Gastroesophageal sphincter (tissue), 4 donors: Measurements from ENCODE around the gene KIAA0040. TPM values are rescaled to one million over a fixed set of nuclear protein-coding genes. Genes with fewer than 3 reads are reported as not detected.

Source experiments
- ATAC-seq: fragments of 150-250 bp; one replicate; pipeline ENCODE4 v1.9.1; 2016; ENCODE audit warnings: mild to moderate bottlenecking, moderate library complexity
- H3K27ac ChIP-seq, 4 donors: fragments of 200-600 bp; sonication (generic) in 3 of 4; 1 replicate in 3 of 4; 2 replicates in 1 of 4; pipeline ENCODE4 v1.5.1; 2016 to 2019
- H3K27me3 ChIP-seq: fragments of 200-600 bp; sonication (generic); one replicate; pipeline ENCODE4 v1.5.1; 2019
- H3K36me3 ChIP-seq, 2 donors: fragments of 200-600 bp; sonication (generic); one replicate each; pipeline ENCODE4 v1.5.1; 2019; ENCODE audit warnings: control low read depth in 1 of 2
- H3K4me1 ChIP-seq, 3 donors: fragments of 200-600 bp; sonication (generic); 1 replicate in 2 of 3; 2 replicates in 1 of 3; pipeline ENCODE4 v1.5.1; 2016 to 2019; ENCODE audit warnings: control low read depth in 2 of 3
- H3K4me3 ChIP-seq, 2 donors: fragments of 200-600 bp; sonication (generic); one replicate each; pipeline ENCODE4 v1.5.1; 2019; ENCODE audit warnings: mild to moderate bottlenecking in 1 of 2, moderate library complexity in 1 of 2
- H3K9me3 ChIP-seq, 3 donors: fragments of 200-600 bp; sonication (generic); one replicate each; pipeline ENCODE4 v1.5.1; 2017 to 2019; ENCODE audit warnings: control low read depth in 2 of 3
- EP300 ChIP-seq: sonication (generic); formaldehyde crosslinking; IDR thresholded peaks from one replicate; pipeline ENCODE4 v1.6.1; 2017; ENCODE audit warnings: antibody characterized with exemption, mild to moderate bottlenecking
- POLR2A ChIP-seq, 2 donors: fragments of 450-650 bp; IDR thresholded peaks; one replicate each; pipeline ENCODE4 v1.6.1; 2017; ENCODE audit warnings: antibody characterized with exemption in 2 of 2, mild to moderate bottlenecking in 2 of 2, moderate library complexity in 1 of 2
- POLR2AphosphoS5 ChIP-seq: sonication (generic); formaldehyde crosslinking; IDR thresholded peaks from one replicate; pipeline ENCODE4 v1.6.1; 2017; ENCODE audit warnings: antibody characterized with exemption
- WGBS, 2 donors: methylation state at CpG; one replicate each; pipeline ENCODE4 v1.1.5; 2018; ENCODE audit warnings: low coverage in 1 of 2; 5-methylcytosine and 5-hydroxymethylcytosine counted together
- total RNA-seq, 4 donors: library from RNA; depleted of rRNA; stranded (reverse); fragments of >200 nt; gene quantifications; one replicate each; pipeline ENCODE4 v1.1.0, GENCODE V29; 2016
- TF ChIP-seq, protein P1 (sequence below), 4 experiments: fragments of 200-600 bp in 2 of 4; fragments of 450-650 bp in 2 of 4; sonication (generic) in 1 of 4; IDR thresholded peaks; one replicate each; pipeline ENCODE4 v1.5.1; 2017 to 2019; ENCODE audit warnings: antibody characterized with exemption in 4 of 4, mild to moderate bottlenecking in 2 of 4, moderate library complexity in 2 of 4

The KIAA0040 gene
- total RNA-seq, 4 donors from 2014 or later: 43.2 to 54.3 (median 46.5) TPM

DNA sequence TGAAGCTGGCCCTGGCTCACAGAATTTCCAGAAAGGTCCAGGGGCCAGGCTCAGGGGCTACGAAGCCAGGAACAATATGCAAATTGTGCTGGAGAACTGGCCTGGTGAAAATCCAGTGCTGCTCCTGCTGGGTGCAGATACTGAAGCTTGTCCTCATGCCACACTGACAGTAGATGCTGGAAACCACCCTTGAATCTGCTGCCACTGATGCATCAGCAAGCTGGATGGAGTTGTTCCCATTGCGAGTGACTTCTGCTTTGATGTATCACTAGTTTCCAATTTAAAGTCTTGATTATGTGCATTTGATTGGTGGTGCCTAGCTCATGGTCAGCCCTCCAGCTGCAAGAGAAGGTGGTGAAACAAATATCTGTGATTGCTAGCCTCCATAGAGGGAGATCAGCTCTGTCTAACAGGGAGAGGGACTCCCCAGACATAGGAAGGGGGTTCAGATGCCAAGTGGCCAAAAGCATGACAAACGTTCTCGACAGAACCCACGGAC lies 11.0 kb upstream of the KIAA0040 start:
- Histone ChIP-seq H3K4me3 (no peak overlapping the region), H3K27ac (no peak overlapping the region), H3K9me3 (no peaks in the 10 kb centered on the region), H3K36me3 (no peaks in the 10 kb centered on the region), H3K4me1 (peaks cover 0 to 24% (median 5%) of the 10 kb centered on the region in 3 donors), H3K27me3 (no peaks in the 10 kb centered on the region)
- 69 to 87% methylated on average over 3 to 4 of the region's 5 CpGs for WGBS, 2 donors
- no peak for TF ChIP-seq POLR2A (IDR thresholded peaks at IDR 0.05)
- no peak for TF ChIP-seq POLR2AphosphoS5
- TF ChIP-seq, protein P1, sequence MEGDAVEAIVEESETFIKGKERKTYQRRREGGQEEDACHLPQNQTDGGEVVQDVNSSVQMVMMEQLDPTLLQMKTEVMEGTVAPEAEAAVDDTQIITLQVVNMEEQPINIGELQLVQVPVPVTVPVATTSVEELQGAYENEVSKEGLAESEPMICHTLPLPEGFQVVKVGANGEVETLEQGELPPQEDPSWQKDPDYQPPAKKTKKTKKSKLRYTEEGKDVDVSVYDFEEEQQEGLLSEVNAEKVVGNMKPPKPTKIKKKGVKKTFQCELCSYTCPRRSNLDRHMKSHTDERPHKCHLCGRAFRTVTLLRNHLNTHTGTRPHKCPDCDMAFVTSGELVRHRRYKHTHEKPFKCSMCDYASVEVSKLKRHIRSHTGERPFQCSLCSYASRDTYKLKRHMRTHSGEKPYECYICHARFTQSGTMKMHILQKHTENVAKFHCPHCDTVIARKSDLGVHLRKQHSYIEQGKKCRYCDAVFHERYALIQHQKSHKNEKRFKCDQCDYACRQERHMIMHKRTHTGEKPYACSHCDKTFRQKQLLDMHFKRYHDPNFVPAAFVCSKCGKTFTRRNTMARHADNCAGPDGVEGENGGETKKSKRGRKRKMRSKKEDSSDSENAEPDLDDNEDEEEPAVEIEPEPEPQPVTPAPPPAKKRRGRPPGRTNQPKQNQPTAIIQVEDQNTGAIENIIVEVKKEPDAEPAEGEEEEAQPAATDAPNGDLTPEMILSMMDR (IDR thresholded peaks at IDR 0.05): no peak
- no peak for TF ChIP-seq EP300
- no peak for ATAC-seq

DNA sequence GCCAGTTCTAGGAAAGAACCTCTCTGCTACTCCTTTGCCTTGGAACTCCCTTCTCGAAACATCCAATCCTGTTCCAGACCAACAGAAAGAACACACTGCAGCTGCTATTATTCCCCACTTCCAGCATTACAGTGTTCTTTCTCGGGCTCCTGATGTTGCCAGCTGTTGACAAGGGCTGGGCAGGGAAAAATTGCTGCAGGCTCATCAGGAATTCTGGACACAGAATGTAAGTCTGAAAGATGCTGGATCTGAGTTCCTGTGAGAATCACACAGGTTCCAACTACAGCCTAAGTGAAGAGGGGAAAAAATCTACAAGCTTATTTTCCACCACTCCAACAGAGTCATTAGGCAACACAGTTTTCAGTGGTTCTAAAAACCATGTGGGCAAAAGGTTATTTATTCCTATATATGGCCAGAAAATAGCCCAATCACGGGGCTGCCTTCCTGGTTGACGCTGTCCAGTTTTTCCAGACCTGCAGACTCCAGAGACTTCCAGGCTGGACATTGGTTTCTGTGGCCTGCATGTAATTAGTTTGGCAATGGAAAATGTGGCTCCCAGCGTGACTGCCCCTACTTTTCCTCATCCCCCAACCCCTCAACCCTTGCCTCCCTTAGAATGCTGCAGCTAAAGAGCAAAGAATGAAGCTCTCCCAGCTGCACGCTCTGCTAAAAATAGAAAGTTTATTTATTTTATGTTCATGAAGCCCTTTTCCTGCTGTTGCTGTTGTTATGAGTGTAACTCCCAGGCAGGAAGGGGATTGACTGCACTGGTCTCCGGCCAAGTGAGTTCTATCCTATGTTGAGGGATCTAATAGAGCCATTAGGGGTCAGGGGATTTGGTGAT lies 8.3 kb upstream of the KIAA0040 start:
- peaks cover 0 to 24% (median 5%) of the 10 kb centered on the region in 3 donors for H3K4me1 ChIP-seq
- H3K4me3 ChIP-seq: no peak overlapping the region
- 4 to 13% methylated on average over 5 to 7 of the region's 7 CpGs for WGBS, 2 donors
- no peaks in the 10 kb centered on the region for H3K36me3 ChIP-seq
- H3K27me3 ChIP-seq: no peaks in the 10 kb centered on the region
- ATAC-seq: peak; percentile 75
- peak overlapping the region; percentile 63 to 76 (median 72) for H3K27ac ChIP-seq
- H3K9me3 ChIP-seq: no peaks in the 10 kb centered on the region
- TF ChIP-seq, protein P1 (IDR thresholded peaks at IDR 0.05): no peak
- TF ChIP-seq EP300: no peak
- TF ChIP-seq POLR2A (IDR thresholded peaks at IDR 0.05): no peak
- no peak for TF ChIP-seq POLR2AphosphoS5

DNA sequence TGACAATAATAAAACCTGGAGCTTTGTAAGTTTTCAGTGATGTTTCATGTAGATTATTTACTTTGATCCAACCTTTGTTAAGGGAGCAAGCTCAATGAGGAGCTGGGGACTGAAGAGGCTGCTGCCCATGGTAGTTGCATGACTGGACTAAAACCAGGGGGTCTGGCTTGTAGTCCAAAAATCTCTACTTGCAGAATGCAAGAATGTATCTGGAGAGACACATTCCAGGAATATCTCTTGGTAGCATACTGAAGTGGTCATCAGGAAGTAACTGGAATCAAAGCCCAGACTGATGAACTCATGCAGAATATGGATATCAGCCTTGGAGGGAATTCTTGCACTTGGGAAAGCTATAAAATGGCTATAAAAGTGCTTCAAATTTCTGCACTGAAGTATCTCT lies 5.8 kb upstream of the KIAA0040 start:
- Histone ChIP-seq H3K4me3 (no peak overlapping the region), H3K4me1 (peaks cover 0 to 28% (median 5%) of the 10 kb centered on the region in 3 donors), H3K9me3 (no peaks in the 10 kb centered on the region), H3K27me3 (no peaks in the 10 kb centered on the region), H3K27ac (no peak overlapping the region), H3K36me3 (no peaks in the 10 kb centered on the region)
- no peak for ATAC-seq
- TF ChIP-seq POLR2AphosphoS5 (no peak), EP300 (no peak), POLR2A (IDR thresholded peaks at IDR 0.05) (no peak)
- TF ChIP-seq, protein P1 (IDR thresholded peaks at IDR 0.05): no peak

DNA sequence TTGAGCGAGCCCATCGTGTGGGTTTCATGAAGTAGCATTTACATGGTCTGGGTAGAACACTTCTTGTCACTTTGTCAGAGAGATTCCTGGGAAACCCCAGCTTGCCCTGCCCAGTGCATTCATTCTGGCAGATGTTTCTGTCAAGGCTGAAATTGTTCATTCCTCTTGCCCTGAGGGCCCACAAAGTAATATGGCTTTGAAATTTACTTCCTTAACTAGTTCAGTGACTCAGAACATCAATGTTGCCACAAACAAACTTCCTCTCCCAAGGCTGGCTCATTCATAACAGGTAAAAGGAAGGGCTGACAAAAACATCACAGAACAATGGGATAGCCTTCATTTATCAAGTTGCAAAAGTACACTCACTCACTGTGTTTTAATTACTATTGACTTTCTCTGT lies 5.0 kb upstream of the KIAA0040 start:
- WGBS, 2 donors: no CpG with 5 or more reads among the region's 2 CpGs
- no peak overlapping the region for H3K4me3 ChIP-seq
- no peaks in the 10 kb centered on the region for H3K27me3 ChIP-seq
- no peaks in the 10 kb centered on the region for H3K36me3 ChIP-seq
- no peak for ATAC-seq
- TF ChIP-seq EP300 (no peak), POLR2A (IDR thresholded peaks at IDR 0.05) (no peak), POLR2AphosphoS5 (no peak)
- TF ChIP-seq, protein P1 (IDR thresholded peaks at IDR 0.05): no peak
- peaks cover 0 to 33% (median 5%) of the 10 kb centered on the region in 3 donors for H3K4me1 ChIP-seq
- no peak overlapping the region for H3K27ac ChIP-seq
- no peaks in the 10 kb centered on the region for H3K9me3 ChIP-seq

- peaks cover 0 to 29% (median 0%) of the 10 kb centered on the region in 3 donors for H3K4me1 ChIP-seq
- H3K27me3 ChIP-seq: no peaks in the 10 kb centered on the region
- 61 to 70% methylated on average over 3 of the region's 3 CpGs for WGBS, 2 donors
- no peak overlapping the region for H3K27ac ChIP-seq
- TF ChIP-seq, protein P1 (IDR thresholded peaks at IDR 0.05): no peak
- H3K4me3 ChIP-seq: no peak overlapping the region
- H3K36me3 ChIP-seq: no peaks in the 10 kb centered on the region
- ATAC-seq: no peak
- no peaks in the 10 kb centered on the region for H3K9me3 ChIP-seq
Observed at GRCh38 chr1:175195798-175196197, 3.2 kb upstream of the KIAA0040 start.
